Measurements from ENCODE around the gene RBMXL3.
"Not testable (repeated sequence)": the region's sequence is repeated elsewhere in the genome, so short reads cannot be mapped to it uniquely, and the experiment has no call there.

The RBMXL3 gene

DNA sequence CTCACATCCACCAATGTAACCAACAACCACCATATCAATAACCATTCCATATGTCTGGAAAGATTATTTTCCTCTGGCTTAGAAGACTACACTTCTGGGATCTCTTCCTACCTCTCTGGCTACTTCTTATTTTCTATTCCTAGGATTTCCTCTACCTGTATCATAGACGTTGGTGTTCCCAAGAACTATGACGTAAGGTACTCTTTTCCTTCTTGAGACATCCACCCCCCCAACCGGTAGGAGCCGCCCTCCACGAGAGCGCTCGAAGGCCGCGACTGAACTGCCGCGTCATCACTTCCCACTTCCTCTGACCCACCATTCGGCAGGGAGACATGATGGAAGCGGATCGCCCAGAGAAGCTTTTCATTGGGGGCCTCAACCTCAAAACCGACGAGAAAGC, at the start of gene RBMXL3:
Gene RBMXL3, plus strand, starts transcription at position 301 of the 400 bp plus-strand sequence. Its CDS starts 32 bp downstream, at position 333.
- DNase-seq = no peak

GRCh38 chrX:115142057-115142456, 47.2 kb upstream of the RBMXL3 start:
- no peak for DNase-seq

GRCh38 chrX:115147220-115147619, 42.0 kb upstream of the RBMXL3 start:
- DNase-seq = no peak

DNA sequence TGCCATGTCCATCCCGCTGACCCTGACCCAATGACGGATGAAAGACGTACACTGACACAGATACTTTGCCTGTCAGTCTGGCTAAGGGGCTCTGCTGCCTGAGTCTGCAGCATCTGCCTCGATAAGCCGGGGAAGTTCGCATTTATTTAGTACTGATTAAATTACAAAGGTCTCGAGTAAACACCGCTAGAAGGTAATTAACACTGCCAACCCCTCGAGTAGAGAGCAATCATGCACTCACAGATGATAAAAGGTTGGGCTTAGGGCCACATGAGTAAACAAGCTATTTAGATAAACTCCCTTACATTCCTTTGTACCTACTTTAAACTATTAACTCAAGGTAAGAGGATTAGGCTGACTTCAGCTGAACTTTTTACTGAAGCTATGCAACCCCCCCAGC, 16.0 kb upstream of the RBMXL3 start:
- DNase-seq = no peak

DNA sequence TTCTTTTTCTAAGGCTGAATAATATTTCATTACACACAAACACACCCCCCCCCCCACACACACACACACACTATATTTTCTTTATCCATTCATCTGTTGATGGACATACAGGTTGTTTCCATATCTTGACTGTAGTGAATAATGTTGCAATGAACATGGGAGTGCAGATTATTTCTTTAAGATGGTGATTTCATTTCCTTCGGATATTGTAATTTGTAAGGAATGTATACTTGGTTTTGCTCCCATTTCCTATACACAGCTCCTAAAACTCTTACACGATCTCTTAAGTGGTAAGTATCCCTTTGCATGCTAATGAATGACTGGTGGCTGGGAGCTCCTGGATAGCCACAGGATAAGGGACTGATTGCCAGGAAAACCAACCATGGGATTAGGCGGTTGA, 14.7 kb upstream of the RBMXL3 start:
- no peak for DNase-seq

DNA sequence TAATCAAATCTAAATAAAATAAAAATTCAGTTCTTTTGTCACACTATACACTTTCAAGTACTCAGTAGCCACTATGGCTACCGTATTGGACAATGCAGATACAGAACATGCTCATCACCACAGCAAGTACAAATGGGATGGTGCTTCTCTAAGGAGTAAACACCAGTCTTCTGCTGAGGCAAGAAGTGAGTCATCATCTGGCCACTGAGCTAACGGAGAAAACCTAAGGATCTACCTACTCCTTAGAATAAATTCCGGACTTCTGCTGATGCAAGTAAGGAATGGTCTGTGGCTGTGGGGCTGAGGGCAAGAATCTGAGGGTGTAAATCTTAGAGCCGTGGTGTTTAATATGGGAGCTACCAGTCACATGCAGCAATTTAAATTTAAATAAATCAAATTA, 11.3 kb upstream of the RBMXL3 start:
- no peak for DNase-seq

DNA sequence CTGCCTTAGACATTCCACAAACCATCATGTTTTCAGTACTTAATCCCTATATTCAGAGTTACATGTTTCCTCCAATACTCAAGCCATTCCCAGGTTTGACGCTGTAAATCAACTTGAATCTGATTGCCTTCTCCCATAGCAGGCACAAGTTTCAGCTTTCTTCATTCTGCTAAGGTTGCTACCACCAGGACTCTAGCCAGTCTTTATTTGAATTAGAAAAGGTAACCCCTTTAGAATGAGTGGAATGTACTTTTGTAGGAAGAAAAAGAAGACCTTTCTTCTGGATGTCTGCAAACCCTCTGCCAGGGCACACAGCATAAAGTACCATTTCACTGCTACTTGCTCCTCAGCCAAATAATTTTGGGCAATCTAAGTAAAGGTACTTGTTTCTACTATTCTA, 10.7 kb upstream of the RBMXL3 start:
- no peak for DNase-seq

DNA sequence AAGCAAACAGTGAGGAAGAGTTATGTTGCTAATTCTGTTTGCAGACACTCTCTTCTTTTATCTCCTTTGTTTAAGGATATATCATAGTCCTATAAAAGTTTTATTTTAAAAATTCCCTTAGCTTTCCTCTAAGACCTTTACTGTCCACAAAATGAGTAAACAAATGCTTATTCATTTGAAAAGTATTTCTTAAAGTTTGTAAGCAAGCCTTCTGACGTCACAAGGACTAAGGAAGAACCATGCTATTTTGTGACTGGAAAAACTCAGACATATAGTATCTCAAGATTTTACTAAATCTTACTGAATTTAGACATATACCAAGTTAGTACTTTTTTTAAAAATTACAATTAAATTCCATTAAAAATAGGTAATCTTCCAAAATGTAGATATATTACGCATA, 5.2 kb upstream of the RBMXL3 start:
- no peak for DNase-seq

DNA sequence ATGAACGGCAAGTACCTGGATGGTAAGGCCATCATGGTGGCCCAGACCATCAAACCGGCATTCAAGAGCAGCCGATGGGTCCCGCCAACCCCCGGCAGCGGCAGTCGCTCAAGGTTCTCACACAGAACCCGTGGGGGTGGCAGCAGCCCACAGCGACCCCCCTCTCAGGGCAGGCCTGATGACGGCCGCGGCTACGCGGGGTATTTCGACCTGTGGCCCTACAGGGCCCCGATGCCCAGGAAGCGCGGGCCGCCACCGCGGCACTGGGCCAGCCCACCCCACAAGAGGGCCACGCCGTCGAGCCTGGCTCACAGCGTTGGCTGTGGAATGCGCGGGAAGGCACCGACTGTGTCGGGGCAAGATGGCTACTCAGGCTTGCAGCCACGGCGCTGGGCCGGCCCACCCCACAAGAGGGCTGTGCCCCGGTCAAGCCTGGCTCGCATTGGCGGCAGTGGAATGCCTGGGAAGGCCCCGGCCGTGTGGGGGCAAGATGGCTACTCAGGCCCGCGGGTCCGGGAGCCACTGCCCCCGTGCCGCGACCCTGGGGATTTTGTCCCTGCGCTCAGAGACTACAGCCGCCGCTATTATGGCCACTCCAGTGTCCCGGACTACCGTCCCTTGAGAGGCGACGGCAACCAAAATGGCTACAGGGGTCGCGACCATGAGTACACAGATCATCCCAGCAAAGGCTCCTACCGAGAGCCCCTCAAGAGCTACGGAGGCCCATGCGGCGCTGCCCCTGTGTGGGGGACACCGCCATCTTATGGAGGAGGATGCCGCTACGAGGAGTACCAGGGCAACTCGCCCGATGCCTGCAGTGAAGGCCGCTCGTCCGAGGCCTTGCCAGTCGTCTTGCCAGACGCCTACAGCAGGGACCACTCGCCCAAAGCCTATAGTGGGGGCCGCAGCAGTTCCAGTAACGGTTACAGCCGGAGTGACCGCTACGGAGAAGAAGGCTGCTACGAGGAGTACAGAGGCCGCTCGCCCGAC, 731 bp downstream of the RBMXL3 start:
- no peak for DNase-seq

DNA sequence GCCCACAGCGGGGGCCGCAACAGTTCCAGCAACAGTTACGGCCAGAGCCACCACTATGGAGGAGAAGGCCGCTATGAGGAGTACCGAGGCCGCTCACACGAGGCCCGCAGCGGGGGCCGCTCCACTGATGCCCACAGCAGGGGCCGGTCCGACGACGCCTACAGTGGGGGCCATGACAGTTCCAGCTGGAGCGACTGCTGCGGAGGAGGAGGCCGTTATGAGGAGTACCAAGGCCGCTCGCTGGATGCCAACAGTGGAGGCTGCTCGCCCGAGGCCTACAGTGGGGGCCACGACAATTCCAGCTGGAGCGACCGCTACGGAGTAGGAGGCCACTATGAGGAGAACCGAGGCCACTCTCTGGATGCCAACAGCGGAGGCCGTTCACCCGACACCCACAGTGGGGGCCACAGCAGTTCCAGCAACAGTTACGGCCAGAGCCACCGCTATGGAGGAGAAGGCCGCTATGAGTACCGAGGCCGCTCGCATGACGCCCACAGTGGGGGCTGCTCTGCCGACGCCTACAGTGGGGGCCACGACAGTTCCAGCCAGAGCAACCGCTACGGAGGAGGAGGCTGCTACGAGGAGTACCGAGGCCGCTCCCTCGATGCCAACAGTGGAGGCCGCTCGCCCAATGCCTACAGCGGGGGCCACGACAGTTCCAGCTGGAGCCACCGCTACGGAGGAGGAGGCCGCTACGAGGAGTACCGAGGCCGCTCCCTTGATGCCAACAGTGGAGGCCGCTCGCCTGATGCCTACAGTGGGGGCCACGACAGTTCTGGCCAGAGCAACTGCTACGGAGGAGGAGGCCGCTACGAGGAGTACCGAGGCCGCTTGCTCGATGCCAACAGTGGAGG, 1.7 kb downstream of the RBMXL3 start:
- no peak for DNase-seq

GRCh38 chrX:115191490-115192243, 2.5 kb downstream of the RBMXL3 start:
- DNase-seq = no peak

DNA sequence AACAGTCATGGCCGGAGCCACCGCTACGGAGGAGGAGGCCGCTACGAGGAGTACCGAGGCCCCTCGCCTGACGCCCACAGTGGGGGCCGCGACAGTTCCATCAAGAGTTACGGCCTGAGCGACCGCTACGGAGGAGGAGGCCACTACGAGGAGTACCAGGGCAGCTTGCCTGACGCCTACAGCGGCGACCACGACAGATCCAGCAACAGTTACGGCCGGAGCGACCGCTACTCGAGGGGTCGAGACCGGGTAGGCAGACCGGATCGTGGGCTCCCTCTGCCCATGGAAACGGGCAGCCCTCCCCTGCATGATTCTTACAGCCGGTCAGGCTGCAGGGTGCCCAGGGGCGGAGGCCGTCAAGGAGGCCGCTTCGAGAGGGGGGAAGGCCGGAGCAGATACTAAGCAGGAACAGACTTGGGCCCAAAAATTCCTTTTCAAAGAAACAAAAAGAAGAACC, 3.1 kb downstream of the RBMXL3 start:
- DNase-seq = no peak

- DNase-seq = no peak
Observed at GRCh38 chrX:115204040-115204439, 14.8 kb downstream of the RBMXL3 start.

GRCh38 chrX:115209547-115209946, 20.3 kb downstream of the RBMXL3 start:
- DNase-seq = not testable (repeated sequence)

DNA sequence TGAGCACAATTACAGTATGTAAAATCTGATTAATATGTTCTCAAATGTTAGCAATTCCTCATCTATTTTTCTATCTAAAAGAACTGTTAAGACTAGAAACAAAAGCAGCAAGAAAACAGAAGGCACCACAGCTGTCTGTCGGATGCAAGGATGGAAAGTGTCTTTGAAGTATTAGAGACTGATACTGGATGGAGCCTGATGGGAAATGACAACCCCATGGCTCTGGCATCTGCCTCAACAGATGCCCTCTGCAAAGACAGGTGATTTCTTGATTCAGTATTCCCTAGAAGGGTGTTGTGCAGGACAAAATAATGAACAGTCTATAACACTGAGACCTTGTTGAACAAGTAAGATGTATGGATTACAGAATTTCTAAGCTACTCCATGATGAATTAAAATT, 24.9 kb downstream of the RBMXL3 start:
- DNase-seq = no peak

- no peak for DNase-seq
Observed at GRCh38 chrX:115214605-115215004, 25.4 kb downstream of the RBMXL3 start.

GRCh38 chrX:115217346-115217745, 28.1 kb downstream of the RBMXL3 start:
- not testable (repeated sequence) for DNase-seq

DNA sequence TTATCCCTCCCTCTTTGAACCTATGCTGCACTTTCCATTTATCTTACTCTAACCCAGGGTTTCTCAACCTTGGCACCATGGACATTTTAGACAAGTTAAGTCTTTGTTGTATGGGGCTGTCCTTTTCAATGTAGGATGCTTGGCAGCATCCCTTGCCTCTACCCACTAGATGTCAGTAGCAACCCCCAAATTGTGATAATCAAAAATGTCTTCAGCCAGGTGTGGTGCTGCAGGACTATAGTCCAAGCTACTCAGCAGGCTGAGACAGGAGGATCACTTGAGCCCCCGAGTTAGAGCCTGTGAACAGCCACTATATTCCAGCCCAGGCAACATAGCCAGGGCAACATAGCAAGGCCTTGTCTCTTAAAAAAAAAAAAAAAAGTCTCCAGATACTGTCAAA, 37.7 kb downstream of the RBMXL3 start:
- no peak for DNase-seq

DNA sequence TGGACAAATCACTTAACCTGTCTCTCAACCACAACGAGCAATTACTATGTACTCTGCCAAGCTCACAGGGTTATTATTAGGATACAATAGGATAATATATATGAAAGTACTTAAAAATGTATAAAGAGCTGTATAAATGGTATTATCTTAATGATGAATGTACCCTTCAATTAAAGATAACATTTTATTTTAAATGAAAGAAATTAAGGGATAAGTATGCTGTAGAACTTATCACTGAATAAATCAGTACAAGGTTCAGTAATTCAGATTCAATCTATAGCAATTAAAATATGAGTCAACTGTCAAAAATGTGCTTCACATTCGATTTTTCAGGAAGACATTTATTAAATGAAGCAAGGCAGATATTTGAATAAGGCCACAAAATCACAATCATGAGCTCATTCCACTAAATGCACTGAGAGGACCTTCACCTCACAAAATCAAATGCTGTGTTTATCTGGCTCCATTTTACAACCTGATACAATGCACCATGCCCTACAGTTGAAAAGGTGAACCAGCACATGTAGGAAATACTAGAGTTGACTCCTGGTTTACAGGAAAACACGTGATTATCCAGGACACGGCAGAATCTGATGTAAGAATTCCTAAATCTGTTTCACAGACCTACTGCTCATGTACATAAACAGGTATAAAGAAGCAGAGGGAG, 40.3 kb downstream of the RBMXL3 start:
- DNase-seq = no peak

DNA sequence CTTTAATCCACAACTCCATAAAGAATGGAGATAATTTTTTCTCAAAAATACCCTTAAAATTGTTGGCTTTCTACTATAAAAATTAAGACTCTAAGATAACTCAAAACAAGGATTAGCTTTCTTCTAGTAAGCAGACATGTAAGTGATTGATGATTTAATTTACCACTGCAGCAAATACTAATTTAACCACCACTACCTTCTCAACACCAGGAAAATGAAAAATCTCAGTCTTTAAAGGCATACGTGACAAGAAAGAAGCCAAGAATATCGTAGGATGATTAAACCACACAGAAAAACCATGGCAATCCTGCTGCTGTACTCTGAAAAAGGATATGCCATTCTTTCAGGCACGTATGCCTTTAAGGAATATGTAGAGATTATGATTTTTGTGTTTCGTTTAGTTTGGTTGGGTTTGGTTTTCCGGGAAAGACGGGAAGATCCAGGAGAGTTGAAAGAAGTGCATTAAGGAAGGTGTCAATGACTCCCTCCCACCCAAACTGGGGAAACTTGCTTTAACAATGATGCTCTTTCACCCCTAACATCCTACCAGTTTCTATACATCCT, 43.8 kb downstream of the RBMXL3 start:
- no peak for DNase-seq

DNA sequence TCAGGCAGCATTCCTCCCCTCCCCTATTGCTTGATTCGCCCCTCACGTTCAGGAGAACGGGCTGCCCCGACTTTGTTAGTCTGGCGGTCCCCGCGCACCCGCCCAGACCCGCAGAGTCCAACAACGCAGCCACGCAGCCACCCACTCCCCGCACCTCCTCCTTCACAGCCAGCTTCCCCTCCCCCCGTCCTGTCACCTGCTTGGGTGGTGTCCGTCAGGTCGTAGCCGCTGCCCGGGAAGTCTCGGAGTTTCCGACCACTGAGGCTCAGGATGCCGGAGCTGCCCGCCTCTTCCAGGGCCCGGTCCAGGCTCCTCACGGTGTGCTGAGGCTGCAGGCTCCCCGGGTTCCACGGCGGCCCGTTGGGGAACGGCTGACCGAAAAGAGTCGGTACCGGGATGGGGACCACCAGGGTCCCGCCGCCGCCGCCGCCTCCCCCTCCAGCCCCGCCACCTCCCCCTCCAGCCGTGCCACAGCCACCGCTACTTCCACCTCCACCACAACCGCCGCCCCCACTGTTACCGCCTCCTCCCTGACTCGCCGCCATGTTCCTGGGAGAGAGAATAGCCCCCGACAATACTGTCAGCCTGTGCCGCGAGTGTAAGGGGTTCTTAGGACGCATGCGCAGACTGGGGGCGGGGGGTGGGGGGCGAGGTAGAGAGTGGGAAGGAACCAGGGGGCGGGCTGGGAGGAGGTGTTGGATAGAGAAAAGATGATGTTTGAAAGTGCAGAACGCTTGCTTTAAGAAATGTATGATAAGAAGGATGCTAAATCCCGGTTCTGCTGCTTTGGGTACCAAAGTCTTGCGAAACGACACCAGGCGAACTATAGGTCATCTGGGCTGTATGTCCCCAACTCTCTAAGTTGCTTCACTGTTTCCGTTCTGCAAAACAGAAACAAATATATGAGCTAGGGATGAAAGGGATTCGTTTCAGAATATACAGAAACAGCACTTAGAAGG, 44.6 kb downstream of the RBMXL3 start, which contains the start of gene LRCH2:
Gene LRCH2, minus strand, starts transcription at position 600 of the 959 bp plus-strand sequence. Its CDS starts 55 bp downstream, at position 545.
- DNase-seq = no peak

Data from CD4-positive, alpha-beta T cell treated with Interferon gamma for 1 hour (primary cell).